IMR-90 (cell line): ENCODE results near the gene PRF1.

ENCODE experiments used
- CEBPB ChIP-seq: IDR thresholded peaks from 2 replicates; pipeline ENCODE4 v1.6.1; 2012; ENCODE audit warnings: low read depth, low read length, improper control_type of control experiment
- CHD1 ChIP-seq: IDR thresholded peaks from 2 replicates; pipeline ENCODE4 v1.6.1; 2012; ENCODE audit warnings: low read depth, low read length, improper control_type of control experiment
- MAZ ChIP-seq: IDR thresholded peaks from 2 replicates; pipeline ENCODE4 v1.6.1; 2012; ENCODE audit warnings: low read depth, mild to moderate bottlenecking, low read length, improper control_type of control experiment, moderate library complexity, borderline replicate concordance
- MXI1 ChIP-seq: IDR thresholded peaks from 2 replicates; pipeline ENCODE4 v1.6.1; 2012; ENCODE audit warnings: low read depth, mild to moderate bottlenecking, low read length, moderate library complexity, borderline replicate concordance
- NFE2L2 ChIP-seq: fragments of 150-350 bp; IDR thresholded peaks from 2 replicates; pipeline ENCODE4 v1.6.1; 2016; ENCODE audit warnings: low read depth, mild to moderate bottlenecking, low read length
- POLR2A ChIP-seq: IDR thresholded peaks from 2 replicates; pipeline ENCODE4 v1.6.1; 2012; ENCODE audit warnings: mild to moderate bottlenecking, low read depth, low read length
- RAD21 ChIP-seq: IDR thresholded peaks from 2 replicates; pipeline ENCODE4 v1.6.1; 2012; ENCODE audit warnings: low read length, improper control_type of control experiment
- RCOR1 ChIP-seq: IDR thresholded peaks from 2 replicates; pipeline ENCODE4 v1.6.1; 2012; ENCODE audit warnings: mild to moderate bottlenecking, low read length, improper control_type of control experiment; ENCODE audit not compliant: insufficient replicate concordance
- RFX5 ChIP-seq: IDR thresholded peaks from 2 replicates; pipeline ENCODE4 v1.8.0; 2012; ENCODE audit warnings: low read depth, mild to moderate bottlenecking, low read length, moderate library complexity
- SMC3 ChIP-seq: fragments of 150-350 bp; IDR thresholded peaks from 2 replicates; pipeline ENCODE4 v1.6.1; 2016; ENCODE audit warnings: low read depth, mild to moderate bottlenecking, antibody characterized with exemption, low read length, moderate library complexity
- TF ChIP-seq, protein P1 (sequence below): conservative IDR thresholded peaks from 2 replicates; pipeline ENCODE4 v1.5.1; 2012; ENCODE audit warnings: mild to moderate bottlenecking, low read depth, low read length, improper control_type of control experiment
- TF ChIP-seq, protein P2 (sequence below): fragments of 150-350 bp; IDR thresholded peaks from 2 replicates; pipeline ENCODE4 v1.6.1; 2016; ENCODE audit warnings: low read depth, mild to moderate bottlenecking, low read length, moderate library complexity, borderline replicate concordance
- TF ChIP-seq, protein P3 (sequence below): fragments of 150-350 bp; IDR thresholded peaks from 2 replicates; pipeline ENCODE4 v1.6.1; 2017; ENCODE audit warnings: mild to moderate bottlenecking, antibody characterized with exemption, low read length, low read depth

DNA sequence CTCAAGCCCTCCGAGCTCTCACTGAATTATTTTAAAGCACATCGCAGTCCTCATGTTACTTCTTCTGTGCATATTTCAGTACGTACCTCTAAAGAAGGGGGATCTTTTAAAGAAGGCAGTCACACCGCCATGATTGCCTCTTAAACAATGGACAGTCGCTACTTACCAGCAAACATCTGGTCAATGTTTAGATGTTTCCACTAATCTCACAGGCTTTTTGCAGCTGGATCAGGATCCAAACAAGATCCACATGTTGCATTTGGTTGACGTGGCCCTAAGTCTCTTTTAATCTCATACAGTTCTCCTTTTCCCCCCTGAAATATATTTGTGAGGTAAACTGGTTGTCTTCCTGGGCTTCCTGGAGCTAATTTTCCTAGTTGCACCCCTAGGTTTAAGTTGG, 50.0 kb downstream of the PRF1 start:
- TF ChIP-seq CHD1 (no peak), POLR2A (no peak), SMC3 (no peak), MXI1 (no peak), NFE2L2 (no peak), MAZ (no peak), RAD21 (no peak), CEBPB (no peak), RCOR1 (no peak), RFX5 (no peak)
- TF ChIP-seq, protein P1, sequence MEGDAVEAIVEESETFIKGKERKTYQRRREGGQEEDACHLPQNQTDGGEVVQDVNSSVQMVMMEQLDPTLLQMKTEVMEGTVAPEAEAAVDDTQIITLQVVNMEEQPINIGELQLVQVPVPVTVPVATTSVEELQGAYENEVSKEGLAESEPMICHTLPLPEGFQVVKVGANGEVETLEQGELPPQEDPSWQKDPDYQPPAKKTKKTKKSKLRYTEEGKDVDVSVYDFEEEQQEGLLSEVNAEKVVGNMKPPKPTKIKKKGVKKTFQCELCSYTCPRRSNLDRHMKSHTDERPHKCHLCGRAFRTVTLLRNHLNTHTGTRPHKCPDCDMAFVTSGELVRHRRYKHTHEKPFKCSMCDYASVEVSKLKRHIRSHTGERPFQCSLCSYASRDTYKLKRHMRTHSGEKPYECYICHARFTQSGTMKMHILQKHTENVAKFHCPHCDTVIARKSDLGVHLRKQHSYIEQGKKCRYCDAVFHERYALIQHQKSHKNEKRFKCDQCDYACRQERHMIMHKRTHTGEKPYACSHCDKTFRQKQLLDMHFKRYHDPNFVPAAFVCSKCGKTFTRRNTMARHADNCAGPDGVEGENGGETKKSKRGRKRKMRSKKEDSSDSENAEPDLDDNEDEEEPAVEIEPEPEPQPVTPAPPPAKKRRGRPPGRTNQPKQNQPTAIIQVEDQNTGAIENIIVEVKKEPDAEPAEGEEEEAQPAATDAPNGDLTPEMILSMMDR = no peak
- TF ChIP-seq, protein P2, sequence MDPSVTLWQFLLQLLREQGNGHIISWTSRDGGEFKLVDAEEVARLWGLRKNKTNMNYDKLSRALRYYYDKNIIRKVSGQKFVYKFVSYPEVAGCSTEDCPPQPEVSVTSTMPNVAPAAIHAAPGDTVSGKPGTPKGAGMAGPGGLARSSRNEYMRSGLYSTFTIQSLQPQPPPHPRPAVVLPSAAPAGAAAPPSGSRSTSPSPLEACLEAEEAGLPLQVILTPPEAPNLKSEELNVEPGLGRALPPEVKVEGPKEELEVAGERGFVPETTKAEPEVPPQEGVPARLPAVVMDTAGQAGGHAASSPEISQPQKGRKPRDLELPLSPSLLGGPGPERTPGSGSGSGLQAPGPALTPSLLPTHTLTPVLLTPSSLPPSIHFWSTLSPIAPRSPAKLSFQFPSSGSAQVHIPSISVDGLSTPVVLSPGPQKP = no peak
- TF ChIP-seq, protein P3, sequence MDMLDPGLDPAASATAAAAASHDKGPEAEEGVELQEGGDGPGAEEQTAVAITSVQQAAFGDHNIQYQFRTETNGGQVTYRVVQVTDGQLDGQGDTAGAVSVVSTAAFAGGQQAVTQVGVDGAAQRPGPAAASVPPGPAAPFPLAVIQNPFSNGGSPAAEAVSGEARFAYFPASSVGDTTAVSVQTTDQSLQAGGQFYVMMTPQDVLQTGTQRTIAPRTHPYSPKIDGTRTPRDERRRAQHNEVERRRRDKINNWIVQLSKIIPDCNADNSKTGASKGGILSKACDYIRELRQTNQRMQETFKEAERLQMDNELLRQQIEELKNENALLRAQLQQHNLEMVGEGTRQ = no peak
